Lung (tissue), 12 donors: Measurements from ENCODE around the gene RNF19B. TPM values are rescaled to one million over a fixed set of nuclear protein-coding genes. Genes with fewer than 3 reads are reported as not detected.
A peak's percentile ranks its signal among the peaks of the same experiment; 100 is the strongest.

Source experiments
- ATAC-seq: fragments of 200-7000 bp; cut with Tn5 transposase; one replicate; pipeline ENCODE4 v1.9.1; 2020; ENCODE audit warnings: moderate number of reproducible peaks; ENCODE audit not compliant: insufficient read depth, low FRiP score
- DNase-seq, 3 donors: peaks; one replicate each; pipeline ENCODE4 v3.0.0-alpha.2; 2013 to 2017
- H3K27ac ChIP-seq, 2 donors: one replicate each; pipeline ENCODE4 v1.5.1; 2013; ENCODE audit warnings: mild to moderate bottlenecking in 2 of 2, moderate library complexity in 2 of 2, control low read depth in 1 of 2, inconsistent platforms in 1 of 2, low read depth in 1 of 2, low read length in 1 of 2
- H3K27me3 ChIP-seq, 3 donors: one replicate each; pipeline ENCODE4 v1.5.1; 2013; ENCODE audit warnings: low read length in 2 of 3; ENCODE audit not compliant: control insufficient read depth in 3 of 3, insufficient read depth in 3 of 3
- H3K36me3 ChIP-seq, 4 donors: one replicate each; pipeline ENCODE4 v1.5.1; 2013; ENCODE audit warnings: low read length in 4 of 4, mild to moderate bottlenecking in 1 of 4, moderate library complexity in 1 of 4; ENCODE audit not compliant: control insufficient read depth in 4 of 4, insufficient read depth in 4 of 4
- H3K4me1 ChIP-seq, 5 donors: one replicate each; pipeline ENCODE4 v1.5.1; 2013; ENCODE audit warnings: low read length in 5 of 5, mild to moderate bottlenecking in 2 of 5, moderate library complexity in 1 of 5; ENCODE audit not compliant: control insufficient read depth in 5 of 5, insufficient read depth in 5 of 5
- H3K4me3 ChIP-seq: one replicate; pipeline ENCODE4 v1.5.1; 2013; ENCODE audit warnings: mild to moderate bottlenecking, control low read depth, moderate library complexity
- H3K9ac ChIP-seq, 2 donors: one replicate each; pipeline ENCODE4 v1.5.1; 2013; ENCODE audit warnings: low read length in 2 of 2, control low read depth in 1 of 2; ENCODE audit not compliant: insufficient read depth in 1 of 2
- H3K9me3 ChIP-seq, 4 donors: one replicate each; pipeline ENCODE4 v1.5.1; 2013; ENCODE audit warnings: low read length in 3 of 4, mild to moderate bottlenecking in 1 of 4, moderate library complexity in 1 of 4; ENCODE audit not compliant: control insufficient read depth in 4 of 4, insufficient read depth in 3 of 4
- WGBS, 2 donors: extraction: QIAGEN DNeasy Blood & Tissue Kit; methylation state at CpG; one replicate each; pipeline ENCODE4 v1.1.7; 2013; 5-methylcytosine and 5-hydroxymethylcytosine counted together
- polyA plus RNA-seq, 2 donors: library from polyadenylated mRNA; stranded (reverse); fragments of 200-250 nt; gene quantifications; one replicate each; pipeline ENCODE4 v1.2.1, GENCODE V29; 2013
- total RNA-seq, 2 donors: library from RNA; depleted of rRNA in 1 of 2; stranded (reverse); fragments of >200 nt in 1 of 2; gene quantifications; one replicate each; pipeline ENCODE4 v1.2.1, GENCODE V29; 2014 to 2021
- TF ChIP-seq, protein P1 (sequence below): IDR thresholded peaks from 2 replicates; pipeline ENCODE4 v1.5.1; 2012; ENCODE audit warnings: mild to moderate bottlenecking; ENCODE audit errors: control extremely low read depth, extremely low read depth
- donor health status: control.
- donor health status: control.
- donor health status: Bipolar disorder and iron deficiency.
- donor health status: healthy.
- donor health status: DM: yes; HTN: yes; CAD: no.

The RNF19B gene
- total and polyA plus RNA-seq, 4 donors: 5.1 to 65.9 (median 26.8) TPM

DNA sequence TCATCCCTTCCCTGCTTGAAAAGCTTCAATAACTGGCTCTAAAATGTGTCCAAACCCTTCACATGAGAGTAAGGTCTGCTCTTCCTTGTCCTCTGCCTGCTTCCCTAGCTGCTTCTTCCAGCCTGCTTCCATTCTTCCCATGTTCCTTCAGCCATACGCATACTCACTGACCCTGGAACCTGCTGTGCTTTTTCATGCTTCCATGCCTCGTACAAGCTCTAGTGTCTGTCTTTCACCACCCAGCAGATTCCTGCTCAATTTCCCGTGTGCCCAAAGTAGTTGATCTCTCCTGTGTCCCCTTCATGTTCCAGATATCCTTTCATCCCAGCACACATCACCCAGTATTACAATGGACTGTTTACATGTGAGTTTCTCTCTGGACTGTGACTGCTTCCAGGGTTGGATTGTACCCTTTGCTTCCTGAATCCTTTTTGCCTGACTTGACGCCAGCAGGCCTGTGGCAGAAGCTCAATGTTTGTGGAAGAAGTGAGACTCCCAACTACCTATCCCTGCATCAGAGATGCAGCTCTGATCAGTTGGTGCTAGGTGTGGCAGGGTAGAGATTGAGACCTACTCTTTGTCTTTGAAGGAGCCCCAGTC, 35.9 kb upstream of the RNF19B start:
- TF ChIP-seq, protein P1, sequence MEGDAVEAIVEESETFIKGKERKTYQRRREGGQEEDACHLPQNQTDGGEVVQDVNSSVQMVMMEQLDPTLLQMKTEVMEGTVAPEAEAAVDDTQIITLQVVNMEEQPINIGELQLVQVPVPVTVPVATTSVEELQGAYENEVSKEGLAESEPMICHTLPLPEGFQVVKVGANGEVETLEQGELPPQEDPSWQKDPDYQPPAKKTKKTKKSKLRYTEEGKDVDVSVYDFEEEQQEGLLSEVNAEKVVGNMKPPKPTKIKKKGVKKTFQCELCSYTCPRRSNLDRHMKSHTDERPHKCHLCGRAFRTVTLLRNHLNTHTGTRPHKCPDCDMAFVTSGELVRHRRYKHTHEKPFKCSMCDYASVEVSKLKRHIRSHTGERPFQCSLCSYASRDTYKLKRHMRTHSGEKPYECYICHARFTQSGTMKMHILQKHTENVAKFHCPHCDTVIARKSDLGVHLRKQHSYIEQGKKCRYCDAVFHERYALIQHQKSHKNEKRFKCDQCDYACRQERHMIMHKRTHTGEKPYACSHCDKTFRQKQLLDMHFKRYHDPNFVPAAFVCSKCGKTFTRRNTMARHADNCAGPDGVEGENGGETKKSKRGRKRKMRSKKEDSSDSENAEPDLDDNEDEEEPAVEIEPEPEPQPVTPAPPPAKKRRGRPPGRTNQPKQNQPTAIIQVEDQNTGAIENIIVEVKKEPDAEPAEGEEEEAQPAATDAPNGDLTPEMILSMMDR: no peak
- Histone ChIP-seq H3K27ac (peak overlapping the region in 1 of 2 donors; percentile 39), H3K4me3 (no peak overlapping the region), H3K36me3 (no peaks in the 10 kb centered on the region), H3K4me1 (peaks cover 6 to 45% (median 31%) of the 10 kb centered on the region in 5 donors), H3K9ac (no peak overlapping the region), H3K9me3 (no peaks in the 10 kb centered on the region), H3K27me3 (no peaks in the 10 kb centered on the region)
- ATAC-seq: no peak
- DNase-seq: no peak
- WGBS, 2 donors: 63 to 75% methylated on average over 4 of the region's 4 CpGs

DNA sequence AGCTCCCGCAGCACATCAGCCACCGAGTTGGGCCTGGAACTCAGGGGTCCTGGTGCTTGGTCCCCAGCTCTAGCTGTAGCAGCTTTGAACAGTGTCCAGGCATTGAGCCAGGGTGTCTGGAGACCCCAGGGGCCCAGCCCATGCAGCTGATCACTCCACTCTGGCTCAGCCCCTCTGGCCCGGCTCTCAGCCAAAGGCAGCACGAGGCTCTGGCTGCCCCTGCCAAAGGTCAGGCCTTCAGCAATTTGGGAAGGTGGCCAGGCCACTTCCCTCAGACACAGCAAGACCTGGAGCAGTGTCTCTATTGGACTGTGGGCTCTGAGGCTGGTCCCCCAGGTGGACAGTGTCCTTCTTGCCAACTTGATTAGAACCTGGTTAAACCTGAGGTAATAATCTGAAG, 34.4 kb upstream of the RNF19B start:
- 63 to 69% methylated on average over 4 of the region's 4 CpGs for WGBS, 2 donors
- DNase-seq (peak; percentile 53 to 65 (median 60)), ATAC-seq (no peak)
- Histone ChIP-seq H3K27ac (peak overlapping the region in 1 of 2 donors; percentile 34), H3K4me3 (no peak overlapping the region), H3K4me1 (peaks cover 2 to 37% (median 29%) of the 10 kb centered on the region in 5 donors), H3K27me3 (no peaks in the 10 kb centered on the region), H3K36me3 (no peaks in the 10 kb centered on the region), H3K9me3 (no peaks in the 10 kb centered on the region), H3K9ac (no peak overlapping the region)
- TF ChIP-seq, protein P1: no peak

DNA sequence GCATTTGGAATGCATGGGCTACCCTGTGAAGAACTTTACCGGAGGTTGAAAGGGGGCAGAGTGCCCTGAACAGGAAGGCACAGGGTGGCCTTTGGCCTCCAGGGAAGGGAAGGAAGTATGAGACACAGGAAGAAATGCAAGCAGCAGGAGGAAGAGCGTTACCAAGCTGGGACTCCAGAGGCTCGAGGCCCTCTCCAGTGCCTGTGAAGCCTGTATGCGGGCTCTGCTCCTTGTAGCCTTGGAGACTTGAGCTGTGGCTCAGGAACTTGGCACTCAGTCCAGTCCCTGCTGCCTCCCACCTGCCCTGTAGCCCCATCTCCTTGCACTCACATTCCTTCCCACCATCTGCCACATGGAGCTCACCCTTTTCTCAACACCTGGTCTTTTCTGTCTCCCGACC, 33.5 kb upstream of the RNF19B start:
- Histone ChIP-seq H3K27ac (peak overlapping the region; percentile 75 to 80), H3K4me1 (peaks cover 2 to 37% (median 29%) of the 10 kb centered on the region in 5 donors)

More for the DNA sequence above, 33.5 kb upstream of the RNF19B start:
- TF ChIP-seq, protein P1: no peak
- H3K27me3 ChIP-seq: no peaks in the 10 kb centered on the region
- ATAC-seq (no peak), DNase-seq (no peak)
- WGBS, 2 donors: 32 to 54% methylated on average over 5 of the region's 5 CpGs
- H3K9me3 ChIP-seq: no peaks in the 10 kb centered on the region
- no peaks in the 10 kb centered on the region for H3K36me3 ChIP-seq
- no peak overlapping the region for H3K9ac ChIP-seq
- no peak overlapping the region for H3K4me3 ChIP-seq
